Effector memory CD4-positive, alpha-beta T cell (primary cell): Measurements from ENCODE around the gene GUCY1A2.

Source experiments
- DNase-seq, 3 donors: peaks; one replicate each; pipeline ENCODE4 v3.0.0-alpha.2; 2020
- H3K27ac ChIP-seq: 2 replicates; pipeline ENCODE4 v1.7.0; 2013; ENCODE audit warnings: mild to moderate bottlenecking, low read length, moderate library complexity; ENCODE audit not compliant: insufficient read depth, poor library complexity, severe bottlenecking
- H3K27me3 ChIP-seq: replicated peaks from 2 replicates; pipeline ENCODE4 v1.7.0; 2013; ENCODE audit warnings: mild to moderate bottlenecking, low read length; ENCODE audit not compliant: insufficient read depth, control insufficient read depth, poor library complexity, severe bottlenecking
- H3K36me3 ChIP-seq: 2 replicates; pipeline ENCODE4 v1.7.0; 2013; ENCODE audit warnings: mild to moderate bottlenecking, low read length, moderate library complexity; ENCODE audit not compliant: control insufficient read depth, insufficient read depth
- H3K4me1 ChIP-seq: 2 replicates; pipeline ENCODE4 v1.7.0; 2013; ENCODE audit warnings: low read length, mild to moderate bottlenecking; ENCODE audit not compliant: control insufficient read depth, insufficient read depth, poor library complexity, severe bottlenecking
- H3K4me3 ChIP-seq: 2 replicates; pipeline ENCODE4 v1.7.0; 2013; ENCODE audit warnings: low read length, low read depth, mild to moderate bottlenecking; ENCODE audit not compliant: insufficient read depth, poor library complexity, severe bottlenecking
- H3K9me3 ChIP-seq: 2 replicates; pipeline ENCODE4 v1.7.0; 2013; ENCODE audit warnings: mild to moderate bottlenecking, low read length, moderate library complexity; ENCODE audit not compliant: control insufficient read depth

Gene GUCY1A2

GRCh38 chr11:106998916-106999188, 19.4 kb downstream of the GUCY1A2 start:
- DNase-seq, result no peak
- Histone ChIP-seq H3K36me3 (no peaks in the 10 kb centered on the region), H3K27ac (no peak overlapping the region), H3K9me3 (no peaks in the 10 kb centered on the region), H3K4me3 (no peak overlapping the region), H3K4me1 (no peaks in the 10 kb centered on the region), H3K27me3 (no peaks in the 10 kb centered on the region)

- DNase-seq, result no peak
- H3K4me3 ChIP-seq, result no peak overlapping the region
- H3K27ac ChIP-seq, result no peak overlapping the region
- H3K9me3 ChIP-seq, result no peaks in the 10 kb centered on the region
- H3K27me3 ChIP-seq, result no peaks in the 10 kb centered on the region
- H3K4me1 ChIP-seq, result no peaks in the 10 kb centered on the region
- H3K36me3 ChIP-seq, result no peaks in the 10 kb centered on the region
Measured at GRCh38 chr11:106998116-106998915, 20.0 kb downstream of the GUCY1A2 start.

- no peaks in the 10 kb centered on the region for H3K9me3 ChIP-seq
- DNase-seq, result no peak
- H3K27ac ChIP-seq, result no peak overlapping the region
- H3K4me3 ChIP-seq, result no peak overlapping the region
- no peaks in the 10 kb centered on the region for H3K36me3 ChIP-seq
- no peaks in the 10 kb centered on the region for H3K4me1 ChIP-seq
- H3K27me3 ChIP-seq, result no peaks in the 10 kb centered on the region
Measured at GRCh38 chr11:106997227-106997626, 21.0 kb downstream of the GUCY1A2 start.

- H3K27me3 ChIP-seq, result no peaks in the 10 kb centered on the region
- DNase-seq, result no peak
- no peak overlapping the region for H3K27ac ChIP-seq
- H3K4me1 ChIP-seq, result no peaks in the 10 kb centered on the region
- H3K9me3 ChIP-seq, result no peaks in the 10 kb centered on the region
- H3K4me3 ChIP-seq, result no peak overlapping the region
- no peaks in the 10 kb centered on the region for H3K36me3 ChIP-seq
Measured at GRCh38 chr11:106996691-106997090, 21.6 kb downstream of the GUCY1A2 start.

- no peak overlapping the region for H3K27ac ChIP-seq
- no peaks in the 10 kb centered on the region for H3K27me3 ChIP-seq
- H3K4me1 ChIP-seq, result no peaks in the 10 kb centered on the region
- no peak for DNase-seq
- no peak overlapping the region for H3K4me3 ChIP-seq
- no peaks in the 10 kb centered on the region for H3K36me3 ChIP-seq
- no peaks in the 10 kb centered on the region for H3K9me3 ChIP-seq
Measured at GRCh38 chr11:106990331-106990730, 27.9 kb downstream of the GUCY1A2 start.

- no peak overlapping the region for H3K4me3 ChIP-seq
- no peaks in the 10 kb centered on the region for H3K9me3 ChIP-seq
- H3K27ac ChIP-seq, result no peak overlapping the region
- H3K27me3 ChIP-seq, result no peaks in the 10 kb centered on the region
- no peaks in the 10 kb centered on the region for H3K4me1 ChIP-seq
- H3K36me3 ChIP-seq, result no peaks in the 10 kb centered on the region
- no peak for DNase-seq
Measured at GRCh38 chr11:106989078-106989455, 29.2 kb downstream of the GUCY1A2 start.

- Histone ChIP-seq H3K9me3 (no peaks in the 10 kb centered on the region), H3K36me3 (no peaks in the 10 kb centered on the region), H3K27ac (no peak overlapping the region), H3K27me3 (no peaks in the 10 kb centered on the region), H3K4me1 (no peaks in the 10 kb centered on the region), H3K4me3 (no peak overlapping the region)
- no peak for DNase-seq
Measured at GRCh38 chr11:106988151-106989077, 29.9 kb downstream of the GUCY1A2 start.

GRCh38 chr11:106986673-106987072, 31.6 kb downstream of the GUCY1A2 start:
- Histone ChIP-seq H3K4me3 (no peak overlapping the region), H3K36me3 (no peaks in the 10 kb centered on the region), H3K4me1 (no peaks in the 10 kb centered on the region), H3K27me3 (no peaks in the 10 kb centered on the region), H3K27ac (no peak overlapping the region), H3K9me3 (no peaks in the 10 kb centered on the region)
- DNase-seq, result no peak

GRCh38 chr11:106986261-106986660, 32.0 kb downstream of the GUCY1A2 start:
- Histone ChIP-seq H3K9me3 (no peaks in the 10 kb centered on the region), H3K27me3 (no peaks in the 10 kb centered on the region), H3K4me1 (no peaks in the 10 kb centered on the region), H3K36me3 (no peaks in the 10 kb centered on the region), H3K27ac (no peak overlapping the region), H3K4me3 (no peak overlapping the region)
- no peak for DNase-seq

GRCh38 chr11:106983991-106984390, 34.3 kb downstream of the GUCY1A2 start:
- Histone ChIP-seq H3K9me3 (no peaks in the 10 kb centered on the region), H3K27ac (no peak overlapping the region), H3K4me3 (no peak overlapping the region), H3K4me1 (no peaks in the 10 kb centered on the region), H3K36me3 (no peaks in the 10 kb centered on the region), H3K27me3 (no peaks in the 10 kb centered on the region)
- DNase-seq, result no peak
